ENCODE data around the gene TLE6.

GRCh38 chr19:2978166-2978767 is 903 bp downstream of the TLE6 start:
- TF ChIP-seq CTCF (IDR thresholded peaks at IDR 0.05) (no peak), POLR2A (IDR thresholded peaks at IDR 0.05) (no peak)

Measured in vagina (tissue), 2 donors.